Stimulated activated CD4-positive, alpha-beta T cell treated with anti-CD3 and anti-CD28 coated beads, Interleukin-15, amount 100 ng/mL, for 1 hour (primary cell): ENCODE data around the gene FIBIN.

ENCODE experiments used
- DNase-seq, 2 donors: peaks; one replicate each; pipeline ENCODE4 v3.0.0-alpha.2; 2020; ENCODE audit warnings: low read depth in 1 of 2, low spot score in 1 of 2

FIBIN gene

DNA sequence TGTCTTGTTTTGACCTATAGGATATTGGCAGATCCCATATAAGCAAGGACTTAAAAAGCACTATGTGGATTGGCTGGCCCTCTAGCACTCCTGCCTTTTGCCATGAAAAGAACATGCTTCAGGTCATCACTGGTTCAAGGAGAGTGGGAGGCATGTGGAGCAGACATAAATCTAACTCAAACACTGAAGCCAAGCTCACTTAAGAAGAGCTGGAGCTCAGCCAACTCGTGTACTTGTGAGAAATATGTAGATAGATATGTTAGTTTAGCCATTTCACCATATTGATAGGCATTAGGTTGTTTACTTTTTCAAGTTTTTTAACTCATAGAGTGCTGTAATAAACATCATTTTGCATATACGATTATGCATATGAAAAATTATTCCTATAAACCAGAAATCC is 26.8 kb downstream of the FIBIN start:
- DNase-seq, result no peak

DNA sequence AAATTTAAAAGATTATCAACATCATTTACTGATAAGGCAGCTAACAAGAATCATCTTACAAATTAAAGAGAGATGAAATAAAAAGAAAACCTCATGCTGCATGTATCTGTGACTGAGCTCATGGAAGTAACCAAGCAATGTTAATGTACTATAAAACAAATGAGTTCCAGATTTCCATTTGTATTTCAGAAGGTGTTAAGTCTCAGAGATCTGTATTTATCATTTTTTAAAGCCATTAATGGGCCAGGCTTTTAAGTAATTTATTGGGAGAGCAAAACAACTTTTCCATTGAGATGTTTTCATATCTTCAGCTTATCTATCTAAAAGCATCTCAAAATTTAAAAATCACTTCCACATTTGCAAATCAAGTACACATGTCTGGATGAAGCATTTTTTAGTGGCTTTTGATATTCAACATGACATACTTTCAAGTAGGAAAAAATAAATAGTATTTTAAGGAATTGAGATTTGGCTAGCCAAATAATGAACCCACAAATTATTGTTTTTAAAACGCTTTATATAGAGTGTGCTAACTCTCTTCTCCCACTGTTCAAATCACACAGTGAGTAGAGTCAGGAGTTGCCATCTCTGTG is 28.8 kb downstream of the FIBIN start:
- DNase-seq, result no peak

DNA sequence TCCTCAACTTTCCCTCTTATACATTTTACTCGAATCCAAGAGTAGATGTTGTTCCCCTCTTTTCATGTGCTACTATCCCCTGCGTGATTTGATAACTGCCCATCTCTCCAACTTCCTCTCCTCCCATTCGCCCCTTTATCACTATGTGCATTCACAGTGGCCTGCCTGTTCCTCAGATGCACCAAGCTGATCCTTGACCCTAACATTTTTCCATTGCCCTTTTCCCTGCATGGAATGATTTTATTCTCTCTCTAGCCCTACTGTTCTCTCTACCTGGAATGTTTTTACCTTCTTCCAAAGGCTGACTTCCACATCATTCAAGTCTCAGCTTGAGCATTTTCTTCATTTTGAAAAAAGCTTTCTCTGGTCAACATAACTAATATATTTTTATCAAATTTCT is 31.0 kb downstream of the FIBIN start:
- no peak for DNase-seq

DNA sequence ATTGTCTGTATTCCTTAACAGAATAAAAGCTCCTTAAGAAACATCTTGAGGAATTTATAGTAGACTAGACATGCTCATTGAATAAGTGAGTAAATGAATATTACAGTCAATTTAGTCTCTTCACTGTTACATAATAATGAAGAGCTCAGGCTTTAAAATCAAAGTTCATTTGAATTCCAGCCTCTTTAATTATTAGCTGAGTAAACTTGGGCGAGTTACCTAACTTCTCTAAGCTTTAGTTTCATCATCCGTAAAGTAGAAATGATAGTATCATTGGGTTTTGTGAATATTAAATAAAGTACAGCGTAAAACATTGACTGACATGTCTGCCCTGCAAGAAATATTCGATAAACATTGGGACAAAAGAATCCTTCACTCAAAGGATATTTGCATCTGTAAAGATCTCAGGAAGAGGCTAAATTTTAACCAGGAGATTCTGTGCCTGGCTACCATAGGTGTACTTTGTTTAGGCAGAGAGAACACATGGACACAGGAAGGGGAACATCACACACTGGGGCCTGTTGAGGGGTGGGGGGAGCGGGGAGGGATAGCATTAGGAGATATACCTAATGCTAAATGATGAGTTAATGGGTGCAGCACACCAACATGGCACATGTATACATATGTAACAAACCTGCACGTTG is 31.5 kb downstream of the FIBIN start:
- no peak for DNase-seq

DNA sequence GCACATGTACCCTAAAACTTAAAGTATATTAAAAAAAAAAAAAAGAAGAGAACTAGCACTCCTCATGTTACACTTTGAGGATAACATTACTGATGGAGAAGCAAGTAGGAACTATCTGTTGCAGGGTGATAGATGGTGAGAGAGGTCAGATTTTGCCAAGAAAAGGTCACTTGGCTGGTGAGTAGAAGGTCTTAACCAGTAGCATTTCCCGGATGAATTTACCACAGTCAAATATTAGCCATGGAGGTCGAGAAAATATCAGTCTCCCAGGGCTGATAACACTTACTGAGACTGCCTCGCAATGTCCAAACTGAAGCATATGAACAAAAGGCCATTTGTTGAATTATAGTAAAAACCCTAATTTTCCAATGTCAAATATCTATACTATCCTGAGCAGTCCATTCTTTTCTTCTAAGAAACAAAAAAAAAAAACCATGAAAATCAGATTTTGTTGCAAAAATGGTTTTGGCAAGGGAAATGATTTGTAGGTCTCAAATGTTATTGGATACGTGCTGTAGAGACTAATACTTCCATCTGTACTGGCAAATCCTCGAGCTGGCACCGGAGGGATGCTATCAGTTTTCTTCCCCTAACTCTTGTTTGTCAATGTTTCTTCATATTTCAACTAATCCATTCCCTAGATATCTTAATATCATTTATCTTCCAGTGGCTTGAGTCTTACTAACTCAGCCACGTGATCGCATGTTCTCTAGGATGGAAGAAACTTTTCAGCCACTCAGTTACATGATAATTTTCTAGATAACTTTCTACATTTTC is 32.2 kb downstream of the FIBIN start:
- DNase-seq, result no peak

DNA sequence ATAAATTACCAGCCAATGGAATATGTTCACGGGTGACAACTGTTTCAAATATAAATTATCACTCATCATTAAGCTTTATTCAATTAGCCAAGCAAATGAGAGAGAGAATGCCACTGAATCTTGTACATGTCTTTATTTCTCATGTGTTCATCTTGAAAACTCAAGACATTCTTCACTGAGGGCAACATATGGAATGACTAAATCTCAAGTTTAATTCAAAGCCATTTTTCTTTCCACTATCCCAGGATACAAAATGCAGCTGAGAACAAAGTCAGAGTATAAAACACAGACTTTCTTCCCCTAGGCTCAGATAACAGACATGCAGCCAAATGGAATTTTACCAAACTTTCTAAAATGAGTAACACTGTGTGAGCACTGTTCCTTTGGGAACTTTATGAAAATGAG is 34.7 kb downstream of the FIBIN start:
- DNase-seq, result no peak

DNA sequence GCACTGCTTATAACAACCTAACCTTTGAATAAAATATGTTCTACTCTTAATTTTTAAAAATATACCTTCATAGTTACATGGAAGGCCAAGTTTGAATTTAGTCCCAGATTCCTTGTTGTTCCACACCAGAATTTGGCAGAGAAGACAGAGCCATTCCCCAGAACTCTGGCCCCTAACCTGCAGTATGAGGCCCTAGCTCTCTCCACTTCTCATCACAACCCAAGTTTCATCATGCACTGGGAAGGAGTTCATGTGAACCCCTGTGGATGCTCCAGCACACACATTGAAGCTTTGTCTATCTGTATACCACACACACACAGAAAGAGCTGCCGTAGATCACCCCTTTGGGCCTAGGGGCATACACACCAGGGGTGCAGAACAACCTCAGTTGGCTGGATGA is 36.1 kb downstream of the FIBIN start:
- DNase-seq, result no peak

DNA sequence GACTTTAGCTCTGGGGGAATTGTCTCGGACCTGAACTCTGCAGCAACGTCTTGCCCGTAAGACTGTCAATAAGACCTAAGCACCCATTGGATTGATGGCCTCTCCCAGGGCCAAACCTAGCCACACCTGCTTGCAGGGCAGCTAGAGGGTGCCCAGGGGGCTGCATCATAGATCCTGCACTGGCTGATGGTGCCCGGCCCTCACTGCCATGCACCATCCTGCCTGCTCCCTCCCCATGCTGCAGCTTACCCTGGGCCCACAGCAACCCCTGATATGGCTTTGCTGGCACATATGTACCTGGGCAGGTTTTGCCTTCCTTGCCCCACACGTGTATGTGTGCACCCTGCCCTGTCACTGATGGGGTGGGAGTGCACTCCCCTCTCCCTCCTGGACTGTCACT is 37.8 kb downstream of the FIBIN start:
- DNase-seq, result no peak

DNA sequence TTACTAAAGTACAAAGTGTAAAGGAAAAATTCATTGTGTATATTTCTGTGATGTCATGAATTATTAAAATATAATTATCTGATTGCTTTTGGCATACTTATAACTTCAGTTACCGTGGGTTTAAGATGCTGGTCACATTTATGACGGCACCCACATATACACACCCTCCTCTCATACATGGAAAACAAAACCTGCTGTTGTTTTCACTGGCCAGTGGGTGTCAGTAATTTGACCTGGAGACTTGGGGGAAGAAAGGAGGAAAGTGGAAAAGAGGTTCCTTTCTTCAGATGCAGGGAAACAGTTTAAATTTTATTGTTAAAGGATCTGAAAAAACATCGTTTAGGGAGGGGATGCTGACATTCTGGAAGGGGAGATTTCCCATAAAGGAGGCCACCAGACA is 46.0 kb downstream of the FIBIN start:
- no peak for DNase-seq

DNA sequence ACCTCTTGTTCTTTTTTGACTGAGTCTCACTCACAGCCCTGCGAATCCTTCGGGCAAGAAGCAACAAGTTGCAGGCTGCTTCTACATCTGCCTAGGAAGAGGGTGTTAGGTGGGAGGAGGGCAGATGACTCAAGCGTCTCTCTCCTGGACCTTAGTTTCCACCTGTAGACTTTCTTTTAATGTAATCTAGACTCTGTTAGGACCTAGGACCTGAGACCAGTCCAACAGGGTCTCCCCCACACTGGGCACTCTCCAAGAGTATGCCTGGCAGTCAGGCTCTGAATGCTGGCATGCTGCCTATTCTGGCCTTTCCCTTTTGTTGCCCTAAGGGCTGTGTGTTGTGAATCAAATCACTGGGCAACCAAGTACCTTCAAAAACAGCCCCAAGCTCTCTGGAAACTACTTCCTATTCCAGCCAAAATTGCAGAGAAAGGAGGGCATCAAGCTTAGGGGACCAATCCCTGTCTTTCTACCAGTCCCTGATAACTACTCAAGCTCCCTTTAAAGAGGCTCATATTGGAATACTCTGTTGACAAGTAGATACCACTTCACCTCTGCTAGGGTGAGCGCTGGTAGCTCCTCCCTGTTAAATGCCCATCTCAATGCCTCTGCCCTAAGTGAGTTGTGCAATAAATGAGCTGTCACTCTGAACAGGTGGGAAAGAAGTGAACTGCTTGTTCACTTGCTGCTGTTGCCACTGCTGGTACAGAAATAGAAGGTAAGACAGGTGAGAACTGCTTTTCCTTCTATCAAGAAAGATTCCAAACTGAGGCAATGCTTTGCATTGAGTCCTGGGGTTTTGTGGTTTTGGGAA is 46.6 kb downstream of the FIBIN start, which contains the start of gene BBOX1:
Gene BBOX1 (plus strand): TSS at position 514 of the 814 bp plus-strand sequence. CDS start 14,616 bp downstream, outside the sequence.
- DNase-seq, result no peak

DNA sequence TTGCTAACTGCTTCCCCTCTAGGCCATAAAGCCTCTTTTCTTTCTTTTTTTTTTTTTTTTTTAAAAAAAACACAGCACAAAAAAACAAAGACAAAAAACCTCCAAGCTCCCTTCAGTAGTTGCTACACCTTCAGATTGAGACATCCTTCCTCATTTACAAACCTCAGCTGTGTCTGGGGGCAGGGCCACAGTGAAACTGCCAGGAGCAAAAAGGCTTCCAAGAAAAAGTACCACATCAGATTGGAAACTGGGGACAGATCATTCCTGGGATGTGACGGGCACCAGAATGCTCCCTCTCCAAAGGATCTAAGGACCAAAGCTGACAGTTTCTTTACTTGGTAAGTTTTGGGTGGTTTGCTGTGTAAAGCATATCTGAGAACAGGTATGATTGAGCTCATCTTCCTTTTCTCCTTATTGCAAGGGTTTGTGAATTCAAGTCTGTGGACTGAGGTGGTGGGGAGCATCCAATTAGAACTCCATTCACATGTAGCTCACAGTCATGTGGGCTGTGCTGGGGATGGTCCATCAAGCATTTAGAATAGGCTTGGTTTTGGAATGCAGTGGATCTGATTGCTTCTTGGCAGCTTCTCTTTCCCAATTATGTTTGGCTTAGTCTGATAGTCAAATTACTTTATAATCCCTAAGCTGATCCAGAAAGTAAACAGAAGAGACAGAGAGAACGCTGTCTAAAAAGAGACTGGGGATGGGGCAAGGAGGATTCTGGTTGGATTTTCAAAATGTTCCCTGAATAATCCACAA is 47.4 kb downstream of the FIBIN start:
- no peak for DNase-seq
